ENCODE results near the gene SCIN.

- TF ChIP-seq CTCF (conservative IDR thresholded peaks at IDR 0.05; ENCODE audit: low read depth, low read length) (no peak), EZH2 (IDR thresholded peaks at IDR 0.05; ENCODE audit: borderline replicate concordance, low read depth, low read length, poor library complexity, severe bottlenecking) (no peak)
Observed at GRCh38 chr7:12590559-12590958, 20.0 kb downstream of the SCIN start.

Measured in A673 (cell line).